ENCODE results near the gene DPM1. TPM values are rescaled to one million over a fixed set of nuclear protein-coding genes. Genes with fewer than 3 reads are reported as not detected.

Gene DPM1
- total RNA-seq, 1 experiment from 2014 or later: 215 TPM

DNA sequence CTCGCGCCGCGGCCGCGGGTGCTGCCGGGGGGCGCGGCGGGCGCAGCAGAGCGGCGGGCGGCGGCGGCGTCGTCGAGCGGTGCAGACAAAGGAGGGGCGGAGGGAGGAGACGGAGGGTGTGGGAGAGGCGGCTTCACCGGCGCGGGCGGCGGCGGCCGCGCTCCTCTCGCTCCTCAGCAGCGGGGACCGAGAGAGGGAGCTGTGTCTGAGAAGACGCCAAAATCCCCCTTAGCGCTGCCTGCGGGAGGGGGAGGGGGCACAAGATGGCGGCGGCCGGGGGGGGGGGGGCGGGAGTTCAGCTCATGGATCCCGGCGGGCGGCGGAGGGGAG, 27.4 kb downstream of the DPM1 start:
- DNase-seq (ENCODE audit: low read depth): no peak

- DNase-seq (ENCODE audit: low read depth): peak; percentile 50
Observed at GRCh38 chr20:50930139-50930975, 28.0 kb downstream of the DPM1 start.

- peak; percentile 90 for DNase-seq (ENCODE audit: low read depth)
Observed at GRCh38 chr20:50929299-50930138, 28.8 kb downstream of the DPM1 start.

- DNase-seq (ENCODE audit: low read depth): no peak
Observed at GRCh38 chr20:50928469-50928868, 29.9 kb downstream of the DPM1 start.

DNA sequence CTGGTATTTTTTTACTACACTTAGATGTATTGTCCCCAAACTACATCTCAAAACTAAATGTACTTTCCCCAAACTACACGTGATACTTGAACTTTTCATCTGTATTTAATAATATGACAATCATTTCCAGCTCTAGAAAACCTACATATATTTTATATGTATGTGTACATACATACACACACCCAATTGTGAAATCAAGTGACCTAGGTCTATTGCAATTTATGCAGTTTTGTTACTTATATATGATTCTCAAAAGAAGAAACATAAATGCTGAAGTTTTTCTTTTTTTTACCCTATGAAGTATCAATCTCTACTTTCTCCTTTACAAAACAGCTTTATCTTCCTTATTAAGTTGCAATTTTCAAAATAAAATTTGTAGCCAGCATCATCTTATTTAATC, 31.8 kb downstream of the DPM1 start:
- no peak for DNase-seq (ENCODE audit: low read depth)

- DNase-seq (ENCODE audit: low read depth): no peak
Observed at GRCh38 chr20:50924261-50924920, 33.9 kb downstream of the DPM1 start.

- DNase-seq (ENCODE audit: low read depth): no peak
Observed at GRCh38 chr20:50921803-50922501, 36.4 kb downstream of the DPM1 start.

DNA sequence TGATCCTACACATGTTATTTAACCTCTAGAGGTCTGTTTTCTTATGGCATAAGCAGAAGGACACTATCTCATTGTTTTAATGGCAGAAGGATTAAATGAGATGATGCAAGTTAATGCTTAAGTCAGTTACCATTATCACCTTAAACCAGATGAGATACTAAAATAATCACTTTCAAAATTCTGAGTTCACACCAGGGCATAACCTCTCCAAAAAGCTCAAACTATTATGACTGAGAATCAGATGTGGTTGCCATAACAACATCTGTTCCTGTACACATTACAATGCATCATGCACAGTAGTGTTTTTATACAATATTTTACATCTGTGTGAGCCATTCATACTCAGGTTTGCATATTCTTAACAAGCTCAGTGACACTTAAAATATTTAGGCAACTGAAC, 37.3 kb downstream of the DPM1 start:
- DNase-seq (ENCODE audit: low read depth): peak; percentile 51

DNA sequence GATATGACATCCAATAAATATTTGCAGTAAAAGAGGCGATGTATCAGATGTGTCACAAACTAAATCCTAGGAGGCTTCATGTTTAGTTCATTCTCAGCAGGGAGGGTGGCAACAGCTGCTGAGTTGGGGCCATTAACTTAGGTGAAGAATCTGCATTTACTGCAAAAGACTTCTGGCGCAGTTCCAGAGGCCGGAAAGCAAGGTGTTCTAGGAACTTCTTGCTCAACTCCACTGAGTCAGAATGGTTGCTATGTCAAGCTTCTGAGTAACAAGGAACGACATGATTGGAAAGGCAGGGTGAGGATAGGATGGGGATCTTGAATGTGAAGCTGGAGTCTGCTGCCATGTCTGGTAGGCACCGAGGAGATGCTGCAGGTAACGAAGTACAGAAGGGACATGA, 38.8 kb downstream of the DPM1 start:
- peak; percentile 76 for DNase-seq (ENCODE audit: low read depth)

DNA sequence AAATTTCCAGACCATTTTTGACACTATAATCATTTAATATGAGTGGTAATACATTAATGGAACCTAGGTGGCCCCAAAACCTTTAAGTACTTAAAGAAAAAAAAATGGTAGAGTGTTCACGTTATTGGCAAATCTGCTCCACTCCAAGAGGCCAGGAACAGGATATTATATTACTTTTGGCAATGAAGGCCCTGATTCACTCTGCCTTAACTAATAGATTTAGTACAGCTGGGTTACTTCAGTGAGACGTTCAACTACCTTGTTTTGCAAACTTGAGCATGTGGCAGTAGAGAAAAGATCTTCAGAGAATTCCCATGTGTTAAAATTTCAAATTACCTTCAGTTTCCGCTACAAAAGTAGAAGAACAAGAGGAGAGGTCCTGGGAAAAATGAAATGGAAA, 39.9 kb downstream of the DPM1 start:
- DNase-seq (ENCODE audit: low read depth): no peak

DNA sequence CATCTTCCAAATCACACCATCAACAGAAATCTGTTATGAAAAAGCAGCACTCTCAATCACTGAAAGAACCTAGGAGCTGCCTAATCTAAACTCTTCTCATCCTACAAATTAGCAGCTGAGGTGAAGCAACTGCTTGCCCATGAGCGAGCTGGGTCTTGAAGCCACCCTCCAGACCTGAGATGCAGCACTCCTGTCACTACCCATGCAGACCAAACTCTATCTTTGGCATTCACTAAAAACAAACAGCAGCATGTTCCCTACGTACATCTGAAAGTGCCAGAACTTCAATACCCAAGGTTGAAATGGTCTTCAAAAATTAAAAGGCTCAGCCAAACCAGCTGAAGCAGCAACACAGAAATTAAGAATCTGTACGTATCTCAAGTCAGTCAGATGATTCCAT, 41.4 kb downstream of the DPM1 start:
- no peak for DNase-seq (ENCODE audit: low read depth)

DNA sequence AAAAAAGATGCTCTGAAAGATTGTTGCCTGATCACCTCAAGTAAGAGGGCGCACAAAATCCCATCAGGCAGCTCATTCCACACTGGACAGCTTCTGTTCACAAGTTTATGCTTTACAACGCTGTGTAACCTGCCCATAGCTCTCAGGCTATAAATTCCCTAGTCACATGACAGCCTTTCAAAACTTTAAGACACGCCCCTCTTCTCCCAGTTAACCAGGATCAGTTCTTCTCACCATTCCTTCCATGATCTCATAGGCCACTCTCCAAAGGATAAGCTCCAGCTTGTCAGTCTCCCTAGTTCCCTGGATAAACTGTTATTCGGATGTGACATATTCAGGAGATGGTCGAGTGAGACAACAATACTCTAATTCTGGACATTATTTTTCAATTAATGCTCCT, 42.1 kb downstream of the DPM1 start:
- DNase-seq (ENCODE audit: low read depth): peak; percentile 52

GRCh38 chr20:50915424-50915823, 42.9 kb downstream of the DPM1 start:
- DNase-seq (ENCODE audit: low read depth): no peak

DNA sequence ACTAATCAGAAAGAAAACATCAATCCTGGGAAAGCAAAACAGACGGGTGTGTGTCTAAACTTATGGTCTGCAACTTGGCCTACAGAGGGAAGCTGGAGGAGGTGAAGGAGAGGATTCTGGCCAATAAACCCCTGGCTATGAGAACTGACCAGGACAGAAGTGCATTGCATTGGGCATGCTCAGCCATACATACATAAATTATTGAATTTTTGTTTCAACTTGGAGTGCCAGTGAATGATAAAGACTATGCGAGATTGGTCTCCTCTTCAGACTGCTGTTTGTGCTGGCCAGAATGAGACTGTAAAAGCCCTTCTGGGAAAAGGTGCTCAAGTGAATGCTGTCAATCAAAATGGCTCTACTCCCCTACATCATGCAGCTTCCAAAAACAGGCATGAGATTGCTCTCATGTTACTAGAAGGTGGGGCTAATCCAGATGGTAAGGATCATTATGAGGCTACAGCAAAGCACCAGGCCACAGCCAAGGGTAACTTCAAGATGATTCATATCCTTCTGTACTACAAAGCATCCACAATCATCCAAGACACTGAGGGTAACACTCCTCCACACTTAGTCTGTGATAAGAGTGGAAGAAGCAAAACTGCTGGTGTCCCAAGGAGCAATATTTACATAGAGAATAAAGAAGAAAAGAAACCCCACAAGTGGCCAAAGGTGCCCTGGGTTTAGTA, 44.5 kb downstream of the DPM1 start:
- DNase-seq (ENCODE audit: low read depth): peak; percentile 88

DNA sequence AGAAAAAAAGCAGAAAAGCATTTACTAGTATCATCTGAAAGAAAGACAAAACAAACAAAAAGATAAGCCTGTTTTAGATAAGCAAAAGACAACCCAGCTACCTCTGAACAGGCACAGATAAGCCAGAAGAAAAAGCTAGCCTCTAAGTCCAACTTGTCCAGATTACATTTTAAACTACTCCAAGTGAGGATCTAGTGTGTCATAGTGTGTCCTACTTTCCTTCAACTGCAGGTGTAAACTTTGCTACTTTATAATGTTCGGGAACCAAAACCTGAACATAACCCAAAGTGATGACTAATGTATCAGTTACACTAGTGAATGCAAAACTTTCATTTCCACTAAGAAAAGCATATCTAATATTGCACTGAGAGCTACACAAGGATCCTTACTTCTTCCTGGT, 46.6 kb downstream of the DPM1 start:
- no peak for DNase-seq (ENCODE audit: low read depth)

- no peak for DNase-seq (ENCODE audit: low read depth)
Observed at GRCh38 chr20:50911030-50911429, 47.3 kb downstream of the DPM1 start.

- DNase-seq (ENCODE audit: low read depth): no peak
Observed at GRCh38 chr20:50909413-50909812, 48.9 kb downstream of the DPM1 start.

GRCh38 chr20:50904067-50904570, 54.2 kb downstream of the DPM1 start:
- DNase-seq (ENCODE audit: low read depth): no peak

DNA sequence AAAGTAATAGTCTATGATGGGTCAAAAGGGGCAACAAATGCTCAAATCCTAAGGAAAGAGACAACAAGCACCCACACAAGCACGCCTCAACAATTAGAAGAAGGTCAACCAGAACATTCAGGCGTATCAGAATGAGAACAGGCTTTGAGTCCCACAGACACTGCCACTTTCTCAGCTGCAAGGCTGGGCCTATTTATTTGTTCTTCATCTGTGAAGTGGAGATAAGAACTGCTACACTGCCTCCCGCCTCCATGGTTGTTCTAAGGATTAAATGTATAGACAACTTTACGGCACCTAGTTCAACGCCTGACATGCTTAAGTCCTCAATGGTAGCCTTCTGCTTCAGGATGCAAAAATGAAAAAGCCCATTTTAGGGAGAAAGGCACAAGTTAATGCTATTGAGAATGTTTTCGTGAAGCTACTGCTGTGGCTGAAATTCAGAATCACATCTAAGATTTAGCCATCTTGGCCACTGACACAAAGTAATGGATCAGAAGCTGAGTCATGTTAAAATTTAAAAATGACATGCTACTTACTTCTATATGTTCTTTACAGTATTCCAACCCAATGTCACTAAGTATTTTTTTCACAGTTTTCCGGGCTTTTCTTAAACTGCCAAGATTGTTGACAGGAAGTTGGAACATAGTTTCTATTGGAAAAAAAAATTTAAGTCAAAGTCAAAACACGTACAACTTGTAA, 54.8 kb downstream of the DPM1 start:
- DNase-seq (ENCODE audit: low read depth): no peak

GRCh38 chr20:50901301-50901700, 57.0 kb downstream of the DPM1 start:
- no peak for DNase-seq (ENCODE audit: low read depth)

GRCh38 chr20:50900261-50900660, 58.1 kb downstream of the DPM1 start:
- DNase-seq (ENCODE audit: low read depth): no peak
